Measurements from ENCODE around the gene WNK2. TPM values are rescaled to one million over a fixed set of nuclear protein-coding genes. Genes with fewer than 3 reads are reported as not detected.
"Not testable (repeated sequence)": the region's sequence is repeated elsewhere in the genome, so short reads cannot be mapped to it uniquely, and the experiment has no call there.

The WNK2 gene
- polyA plus RNA-seq, 3 donors: 23.4 to 38.9 (median 33.6) TPM

GRCh38 chr9:93306081-93306480 is 122.1 kb downstream of the WNK2 start:
- DNase-seq: no peak

- no peak for DNase-seq
These were observed 122.7 kb downstream of the WNK2 start for GRCh38 chr9:93306579-93307091.

GRCh38 chr9:93307468-93308157 is 123.7 kb downstream of the WNK2 start:
- DNase-seq: no peak

GRCh38 chr9:93308158-93308602 is 124.2 kb downstream of the WNK2 start:
- no peak for DNase-seq

GRCh38 chr9:93308676-93309075 is 124.7 kb downstream of the WNK2 start:
- DNase-seq: no peak

GRCh38 chr9:93309889-93310425 is 126.0 kb downstream of the WNK2 start:
- no peak for DNase-seq

GRCh38 chr9:93315118-93315517 is 131.2 kb downstream of the WNK2 start:
- DNase-seq: no peak

GRCh38 chr9:93315960-93316359 is 132.0 kb downstream of the WNK2 start:
- no peak for DNase-seq

GRCh38 chr9:93316726-93317494 is 133.0 kb downstream of the WNK2 start:
- no peak for DNase-seq

GRCh38 chr9:93317495-93318094 is 133.7 kb downstream of the WNK2 start:
- DNase-seq: no peak

- DNase-seq: no peak
These were observed 134.5 kb downstream of the WNK2 start for GRCh38 chr9:93318480-93318879.

- no peak for DNase-seq
These were observed 135.5 kb downstream of the WNK2 start for GRCh38 chr9:93319301-93319991.

GRCh38 chr9:93319992-93320500 is 136.1 kb downstream of the WNK2 start:
- no peak for DNase-seq

GRCh38 chr9:93320591-93321219 is 136.8 kb downstream of the WNK2 start:
- DNase-seq: no peak

- no peak for DNase-seq
These were observed 137.3 kb downstream of the WNK2 start for GRCh38 chr9:93321220-93321610.

- DNase-seq: not testable (repeated sequence)
These were observed 139.6 kb downstream of the WNK2 start for GRCh38 chr9:93323446-93323954.

GRCh38 chr9:93324191-93324834 is 140.4 kb downstream of the WNK2 start:
- no peak for DNase-seq

- no peak for DNase-seq
These were observed 141.5 kb downstream of the WNK2 start for GRCh38 chr9:93325307-93326035.

GRCh38 chr9:93326056-93326455 is 142.1 kb downstream of the WNK2 start:
- no peak for DNase-seq

GRCh38 chr9:93326654-93327053 is 142.7 kb downstream of the WNK2 start:
- DNase-seq: no peak
